ENCODE measurements around the gene RHOBTB1. TPM values are rescaled to one million over a fixed set of nuclear protein-coding genes. Genes with fewer than 3 reads are reported as not detected.
A peak's percentile ranks its signal among the peaks of the same experiment; 100 is the strongest.

RHOBTB1 gene
- total and polyA plus RNA-seq, 9 of the 15 experiments (the other 6 are each of a cell fraction or from before 2014, with no cell fraction given), result 1.7 to 11.7 (median 9.3) TPM

- TF ChIP-seq ZNF609 (CRISPR knock-in tag; IDR thresholded peaks at IDR 0.05; ENCODE audit: borderline replicate concordance) (no peak), MED1 (CRISPR knock-in tag; IDR thresholded peaks at IDR 0.05; ENCODE audit: borderline replicate concordance) (no peak), DPF2 (IDR thresholded peaks at IDR 0.05) (0 out of 2 replicates have a peak, but pooled peaks have one; percentile 32), HNRNPUL1 (IDR thresholded peaks at IDR 0.05; ENCODE audit: low read length) (no peak), ETV5 (CRISPR knock-in tag; IDR thresholded peaks at IDR 0.05; ENCODE audit: low read depth) (0 out of 2 replicates have a peak, but pooled peaks have one; percentile 48), ILF3 (IDR thresholded peaks at IDR 0.05; ENCODE audit: borderline replicate concordance) (no peak), HDAC8 (tag; IDR thresholded peaks at IDR 0.05) (no peak), POLR2H (tag; IDR thresholded peaks at IDR 0.05; ENCODE audit: low read depth) (no peak), RBFOX2 (IDR thresholded peaks at IDR 0.05; ENCODE audit: low read depth, low read length) (no peak), HINFP (tag; conservative IDR thresholded peaks at IDR 0.05; ENCODE audit: low read depth) (no peak), FOXP4 (CRISPR knock-in tag; IDR thresholded peaks at IDR 0.05; ENCODE audit: borderline replicate concordance) (no peak), HEY1 (CRISPR knock-in tag; IDR thresholded peaks at IDR 0.05; ENCODE audit: borderline replicate concordance) (no peak), CREB3L1 (IDR thresholded peaks at IDR 0.05; ENCODE audit: borderline replicate concordance, low read depth) (no peak), SMAD4 (CRISPR knock-in tag; conservative IDR thresholded peaks at IDR 0.05) (peak; percentile 72; the same call in 1 of the 2 replicates), SPI1 (IDR thresholded peaks at IDR 0.05; ENCODE audit: borderline replicate concordance, low read depth, low read length) (peak; percentile 37; the same call in 1 of the 2 replicates), JUN (IDR thresholded peaks at IDR 0.05; ENCODE audit: borderline replicate concordance, low read depth, low read length) (no peak), JUN (CRISPR knock-in tag; IDR thresholded peaks at IDR 0.05; ENCODE audit: borderline replicate concordance) (no peak), CREBBP (IDR thresholded peaks at IDR 0.05; ENCODE audit: low read depth, low read length) (no peak)
Observed at GRCh38 chr10:60979667-60980104, 35.7 kb upstream of the RHOBTB1 start (continued).

All from K562 (cell line).